Right atrium auricular region (tissue), 2 donors: ENCODE results near the gene ECHS1. TPM values are rescaled to one million over a fixed set of nuclear protein-coding genes. Genes with fewer than 3 reads are reported as not detected.
A peak's percentile ranks its signal among the peaks of the same experiment; 100 is the strongest.
"Not testable (repeated sequence)": the region's sequence is repeated elsewhere in the genome, so short reads cannot be mapped to it uniquely, and the experiment has no call there.

Experiments used
- DNase-seq: peaks from one replicate; pipeline ENCODE4 v3.0.0-alpha.2; 2019; ENCODE audit warnings: low spot score
- H3K27ac ChIP-seq, 2 donors: fragments of 200-600 bp; sonication (generic); 1 replicate in 1 of 2; 2 replicates in 1 of 2; pipeline ENCODE4 v1.5.1; 2016 to 2019
- H3K27me3 ChIP-seq, 2 donors: fragments of 200-600 bp; sonication (generic); one replicate each; pipeline versions ENCODE4 v1.5.1 to v1.6.0; 2017 to 2019
- H3K36me3 ChIP-seq: fragments of 200-600 bp; sonication (generic); one replicate; pipeline ENCODE4 v1.5.1; 2016
- H3K4me1 ChIP-seq, 2 donors: fragments of 200-600 bp; sonication (generic); one replicate each; pipeline versions ENCODE4 v1.5.1 to v1.6.0; 2017 to 2019
- H3K4me3 ChIP-seq, 2 donors: fragments of 200-600 bp; sonication (generic); 1 replicate in 1 of 2; 2 replicates in 1 of 2; pipeline ENCODE4 v1.5.1; 2017 to 2019; ENCODE audit warnings: mild to moderate bottlenecking in 1 of 2, moderate library complexity in 1 of 2
- H3K9me3 ChIP-seq, 2 donors: fragments of 200-600 bp; sonication (generic); one replicate each; pipeline ENCODE4 v1.5.1; 2019
- CTCF ChIP-seq, 2 donors: fragments of 200-600 bp; sonication (generic); IDR thresholded peaks; one replicate each; pipeline ENCODE4 v1.5.1; 2019; ENCODE audit warnings: antibody characterized with exemption in 2 of 2
- total RNA-seq, 2 donors: library from RNA; depleted of rRNA; stranded (reverse); fragments of >200 nt; gene quantifications; one replicate each; pipeline ENCODE4 v1.1.0, GENCODE V29; 2016

ECHS1 gene
- total RNA-seq, 2 donors from 2014 or later = 89.8 to 146 TPM

GRCh38 chr10:133419211-133419950, 46.2 kb upstream of the ECHS1 start:
- H3K4me3 ChIP-seq = no peak overlapping the region
- peaks cover 39% of the 10 kb centered on the region for H3K36me3 ChIP-seq
- no peaks in the 10 kb centered on the region for H3K27me3 ChIP-seq
- H3K9me3 ChIP-seq = no peaks in the 10 kb centered on the region
- no peak overlapping the region for H3K27ac ChIP-seq
- no peak for TF ChIP-seq CTCF (IDR thresholded peaks at IDR 0.05)
- H3K4me1 ChIP-seq = peaks cover 0 to 4% of the 10 kb centered on the region in 2 donors
- peak; percentile 52 for DNase-seq

- H3K9me3 ChIP-seq = peaks cover 0 to under 1% of the 10 kb centered on the region in 2 donors
- peaks cover 44% of the 10 kb centered on the region for H3K36me3 ChIP-seq
- H3K4me1 ChIP-seq = peaks cover 0 to 4% of the 10 kb centered on the region in 2 donors
- TF ChIP-seq CTCF (IDR thresholded peaks at IDR 0.05) = no peak
- DNase-seq = peak; percentile 38
- no peaks in the 10 kb centered on the region for H3K27me3 ChIP-seq
- H3K27ac ChIP-seq = no peak overlapping the region
- no peak overlapping the region for H3K4me3 ChIP-seq
These were observed 45.3 kb upstream of the ECHS1 start for GRCh38 chr10:133418289-133418993.

- no peak overlapping the region for H3K4me3 ChIP-seq
- peaks cover 0 to 27% of the 10 kb centered on the region in 2 donors for H3K9me3 ChIP-seq
- no peak overlapping the region for H3K27ac ChIP-seq
- H3K4me1 ChIP-seq = no peaks in the 10 kb centered on the region
- H3K36me3 ChIP-seq = peaks cover 58% of the 10 kb centered on the region
- DNase-seq = peak; percentile 18
- TF ChIP-seq CTCF (IDR thresholded peaks at IDR 0.05) = no peak
- H3K27me3 ChIP-seq = no peaks in the 10 kb centered on the region
These were observed 42.6 kb upstream of the ECHS1 start for GRCh38 chr10:133415752-133416151.

GRCh38 chr10:133414401-133414800, 41.2 kb upstream of the ECHS1 start:
- peaks cover 0 to 31% of the 10 kb centered on the region in 2 donors for H3K9me3 ChIP-seq
- H3K36me3 ChIP-seq = peaks cover 63% of the 10 kb centered on the region
- not testable (repeated sequence) for H3K27ac ChIP-seq, DNase-seq, H3K4me1 ChIP-seq, H3K27me3 ChIP-seq, H3K4me3 ChIP-seq

- Histone ChIP-seq H3K4me3 (no peak overlapping the region), H3K36me3 (peaks cover 68% of the 10 kb centered on the region), H3K9me3 (peaks cover 0 to 31% of the 10 kb centered on the region in 2 donors), H3K4me1 (no peaks in the 10 kb centered on the region), H3K27me3 (no peaks in the 10 kb centered on the region), H3K27ac (no peak overlapping the region)
- TF ChIP-seq CTCF (IDR thresholded peaks at IDR 0.05) = no peak
- no peak for DNase-seq
These were observed 39.2 kb upstream of the ECHS1 start for GRCh38 chr10:133412381-133412711.

- Histone ChIP-seq H3K9me3 (peaks cover 0 to 31% of the 10 kb centered on the region in 2 donors), H3K4me1 (no peaks in the 10 kb centered on the region), H3K27ac (no peak overlapping the region), H3K27me3 (no peaks in the 10 kb centered on the region), H3K4me3 (no peak overlapping the region), H3K36me3 (peaks cover 72% of the 10 kb centered on the region)
- no peak for TF ChIP-seq CTCF (IDR thresholded peaks at IDR 0.05)
- DNase-seq = no peak
These were observed 38.6 kb upstream of the ECHS1 start for GRCh38 chr10:133411523-133412380.
